ENCODE results near the gene SEMA4C. TPM values are rescaled to one million over a fixed set of nuclear protein-coding genes. Genes with fewer than 3 reads are reported as not detected.

Gene SEMA4C
- total RNA-seq, 1 donor from 2014 or later, result 24.3 TPM

GRCh38 chr2:96839875-96840850 is 29.7 kb downstream of the SEMA4C start:
- peak in 1 of 2 donors; percentile 5 for ATAC-seq
- DNase-seq, result no peak
- H3K9me3 ChIP-seq, result no peaks in the 10 kb centered on the region
- TF ChIP-seq, protein P1, sequence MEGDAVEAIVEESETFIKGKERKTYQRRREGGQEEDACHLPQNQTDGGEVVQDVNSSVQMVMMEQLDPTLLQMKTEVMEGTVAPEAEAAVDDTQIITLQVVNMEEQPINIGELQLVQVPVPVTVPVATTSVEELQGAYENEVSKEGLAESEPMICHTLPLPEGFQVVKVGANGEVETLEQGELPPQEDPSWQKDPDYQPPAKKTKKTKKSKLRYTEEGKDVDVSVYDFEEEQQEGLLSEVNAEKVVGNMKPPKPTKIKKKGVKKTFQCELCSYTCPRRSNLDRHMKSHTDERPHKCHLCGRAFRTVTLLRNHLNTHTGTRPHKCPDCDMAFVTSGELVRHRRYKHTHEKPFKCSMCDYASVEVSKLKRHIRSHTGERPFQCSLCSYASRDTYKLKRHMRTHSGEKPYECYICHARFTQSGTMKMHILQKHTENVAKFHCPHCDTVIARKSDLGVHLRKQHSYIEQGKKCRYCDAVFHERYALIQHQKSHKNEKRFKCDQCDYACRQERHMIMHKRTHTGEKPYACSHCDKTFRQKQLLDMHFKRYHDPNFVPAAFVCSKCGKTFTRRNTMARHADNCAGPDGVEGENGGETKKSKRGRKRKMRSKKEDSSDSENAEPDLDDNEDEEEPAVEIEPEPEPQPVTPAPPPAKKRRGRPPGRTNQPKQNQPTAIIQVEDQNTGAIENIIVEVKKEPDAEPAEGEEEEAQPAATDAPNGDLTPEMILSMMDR (IDR thresholded peaks at IDR 0.05), result no peak
- H3K4me3 ChIP-seq, result peak overlapping the region; percentile 28
- no peak overlapping the region for H3K27ac ChIP-seq
- H3K36me3 ChIP-seq, result peaks cover 17% of the 10 kb centered on the region
- intact Hi-C loops (cut with DNase I), result no loop called here
- H3K27me3 ChIP-seq (ENCODE audit: low read depth), result no peaks in the 10 kb centered on the region
- no peaks in the 10 kb centered on the region for H3K4me1 ChIP-seq

- DNase-seq (peak; percentile 85), ATAC-seq (peak; percentile 89 to 91)
- no peaks in the 10 kb centered on the region for H3K27me3 ChIP-seq (ENCODE audit: low read depth)
- H3K27ac ChIP-seq, result no peak overlapping the region
- H3K4me1 ChIP-seq, result no peaks in the 10 kb centered on the region
- H3K36me3 ChIP-seq, result peaks cover 25% of the 10 kb centered on the region
- H3K4me3 ChIP-seq, result peak overlapping the region; percentile 28
- intact Hi-C loops (cut with DNase I), result no loop called here
- TF ChIP-seq, protein P1 (IDR thresholded peaks at IDR 0.05), result no peak
- H3K9me3 ChIP-seq, result no peaks in the 10 kb centered on the region
Observed at GRCh38 chr2:96839293-96839874, 30.5 kb downstream of the SEMA4C start.

GRCh38 chr2:96838345-96839292 is 31.3 kb downstream of the SEMA4C start:
- Histone ChIP-seq H3K4me3 (no peak overlapping the region), H3K9me3 (no peaks in the 10 kb centered on the region), H3K4me1 (no peaks in the 10 kb centered on the region), H3K27me3 (ENCODE audit: low read depth) (no peaks in the 10 kb centered on the region), H3K36me3 (peaks cover 30% of the 10 kb centered on the region), H3K27ac (no peak overlapping the region)
- TF ChIP-seq, protein P1 (IDR thresholded peaks at IDR 0.05), result no peak
- intact Hi-C loops (cut with DNase I), result no loop called here
- ATAC-seq, result peak; percentile 18 to 31
- DNase-seq, result no peak

DNA sequence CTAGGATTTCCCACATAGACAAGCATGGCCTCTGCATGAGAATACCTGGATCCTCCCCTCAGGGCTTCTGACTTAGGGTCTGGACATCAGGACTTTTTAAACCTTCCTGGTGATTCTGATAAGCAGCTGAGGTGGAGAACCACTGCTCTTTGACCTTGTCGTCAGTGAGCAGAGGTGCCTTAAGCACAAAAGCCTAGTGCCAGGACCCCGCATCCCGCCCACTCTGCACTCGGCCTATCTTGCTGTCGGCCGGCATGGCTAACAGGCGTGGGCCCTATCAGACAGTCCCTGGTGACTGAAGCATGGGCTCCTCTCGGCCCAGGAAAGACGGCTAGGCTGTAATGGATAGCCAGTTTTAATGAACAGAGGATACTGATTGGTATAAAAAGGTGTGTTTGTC is 32.3 kb downstream of the SEMA4C start:
- Histone ChIP-seq H3K36me3 (peaks cover 40% of the 10 kb centered on the region), H3K4me1 (peaks cover 8% of the 10 kb centered on the region), H3K27me3 (ENCODE audit: low read depth) (no peaks in the 10 kb centered on the region), H3K27ac (no peak overlapping the region), H3K9me3 (no peaks in the 10 kb centered on the region), H3K4me3 (no peak overlapping the region)
- TF ChIP-seq, protein P1 (IDR thresholded peaks at IDR 0.05), result no peak
- intact Hi-C loops (cut with DNase I), result no loop called here
- ATAC-seq, result no peak
- DNase-seq, result no peak

DNA sequence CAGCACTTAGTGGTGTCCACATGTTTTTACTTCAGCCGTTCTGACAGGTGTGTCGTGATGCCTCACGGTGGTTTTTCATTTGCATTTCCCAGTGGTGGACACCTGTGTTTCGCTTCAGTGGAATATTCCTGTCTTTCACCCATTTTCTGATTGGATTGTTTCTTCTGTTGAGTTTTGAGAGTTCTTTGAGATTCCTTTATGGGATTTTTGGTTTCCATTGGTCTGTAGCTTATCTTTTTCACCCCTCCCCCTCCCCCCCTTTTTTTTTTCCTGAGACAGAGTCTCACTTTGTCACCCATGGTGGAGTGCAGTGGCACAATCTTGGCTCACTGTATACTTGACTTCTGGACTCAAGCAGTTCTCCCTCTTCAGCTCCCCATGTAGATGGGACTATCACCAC is 34.0 kb downstream of the SEMA4C start:
- H3K36me3 ChIP-seq, result peaks cover 58% of the 10 kb centered on the region
- ATAC-seq (no peak), DNase-seq (no peak)
- intact Hi-C loops (cut with DNase I), result no loop called here
- no peak overlapping the region for H3K27ac ChIP-seq
- H3K9me3 ChIP-seq, result no peaks in the 10 kb centered on the region
- no peaks in the 10 kb centered on the region for H3K27me3 ChIP-seq (ENCODE audit: low read depth)
- TF ChIP-seq, protein P1 (IDR thresholded peaks at IDR 0.05), result no peak
- H3K4me3 ChIP-seq, result no peak overlapping the region
- peaks cover 16% of the 10 kb centered on the region for H3K4me1 ChIP-seq
